ENCODE results near the gene MTHFD1L. TPM values are rescaled to one million over a fixed set of nuclear protein-coding genes. Genes with fewer than 3 reads are reported as not detected.

MTHFD1L gene
- total and polyA plus RNA-seq, 2 of the 8 experiments (the other 6 are each of a cell fraction or from before 2014, with no cell fraction given): 29.2 to 105 TPM

DNA sequence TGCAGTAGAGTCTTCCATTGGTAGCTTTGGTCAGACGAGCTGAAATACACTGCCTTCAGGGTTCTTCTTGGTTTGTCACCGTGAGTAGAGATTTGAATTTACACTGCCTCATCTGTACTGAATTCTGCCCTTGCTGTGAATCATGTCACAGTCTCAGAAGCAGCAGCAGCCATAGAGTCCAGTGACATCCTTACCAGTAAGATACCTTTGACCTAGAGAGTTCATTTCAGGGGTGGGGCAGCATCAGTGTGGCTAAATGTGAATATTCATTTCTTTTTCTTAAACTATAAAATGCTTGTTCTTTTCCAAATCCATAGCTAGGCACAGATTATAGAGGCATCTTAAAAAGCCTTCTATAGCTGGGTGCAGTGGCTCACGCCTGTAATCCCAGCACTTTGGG lies 223.5 kb downstream of the MTHFD1L start:
- no peak overlapping the region for H2BK20ac ChIP-seq (ENCODE audit: low read length)
- no peak overlapping the region for H2BK15ac ChIP-seq (ENCODE audit: low read length)
- H3K9ac ChIP-seq (replicated peaks in 1 of 4; ENCODE audit: extremely low read depth in 1 of 4, low read depth in 3 of 4, low read length in 3 of 4): no peak overlapping the region
- no peak for TF ChIP-seq JUND (IDR thresholded peaks at IDR 0.05; ENCODE audit: low read length)
- no peak for TF ChIP-seq CBX8 (IDR thresholded peaks at IDR 0.05; ENCODE audit: borderline replicate concordance, low read depth, low read length)
- TF ChIP-seq CHD1 (IDR thresholded peaks at IDR 0.05; ENCODE audit: low read depth, low read length): no peak
- no peak for TF ChIP-seq TBP (IDR thresholded peaks at IDR 0.05; ENCODE audit: low read depth, low read length)
- no peak for TF ChIP-seq SIX5 (IDR thresholded peaks at IDR 0.05; ENCODE audit: low read depth, low read length)
- TF ChIP-seq TCF12 (IDR thresholded peaks at IDR 0.05; ENCODE audit: low read depth, low read length): no peak
- no peak for TF ChIP-seq PHF8 (conservative IDR thresholded peaks at IDR 0.05; ENCODE audit: low read depth, low read length)
- no peak for TF ChIP-seq JUN (IDR thresholded peaks at IDR 0.05; ENCODE audit: low read depth, low read length)
- TF ChIP-seq, protein P1, sequence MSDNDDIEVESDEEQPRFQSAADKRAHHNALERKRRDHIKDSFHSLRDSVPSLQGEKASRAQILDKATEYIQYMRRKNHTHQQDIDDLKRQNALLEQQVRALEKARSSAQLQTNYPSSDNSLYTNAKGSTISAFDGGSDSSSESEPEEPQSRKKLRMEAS (IDR thresholded peaks at IDR 0.05): no peak
- no peak for TF ChIP-seq TEAD4 (IDR thresholded peaks at IDR 0.05; ENCODE audit: low read depth, low read length)
- no peak for TF ChIP-seq TAF7 (optimal IDR thresholded peaks at IDR 0.05; ENCODE audit: borderline replicate concordance, low read depth, low read length)
- TF ChIP-seq, protein P2, sequence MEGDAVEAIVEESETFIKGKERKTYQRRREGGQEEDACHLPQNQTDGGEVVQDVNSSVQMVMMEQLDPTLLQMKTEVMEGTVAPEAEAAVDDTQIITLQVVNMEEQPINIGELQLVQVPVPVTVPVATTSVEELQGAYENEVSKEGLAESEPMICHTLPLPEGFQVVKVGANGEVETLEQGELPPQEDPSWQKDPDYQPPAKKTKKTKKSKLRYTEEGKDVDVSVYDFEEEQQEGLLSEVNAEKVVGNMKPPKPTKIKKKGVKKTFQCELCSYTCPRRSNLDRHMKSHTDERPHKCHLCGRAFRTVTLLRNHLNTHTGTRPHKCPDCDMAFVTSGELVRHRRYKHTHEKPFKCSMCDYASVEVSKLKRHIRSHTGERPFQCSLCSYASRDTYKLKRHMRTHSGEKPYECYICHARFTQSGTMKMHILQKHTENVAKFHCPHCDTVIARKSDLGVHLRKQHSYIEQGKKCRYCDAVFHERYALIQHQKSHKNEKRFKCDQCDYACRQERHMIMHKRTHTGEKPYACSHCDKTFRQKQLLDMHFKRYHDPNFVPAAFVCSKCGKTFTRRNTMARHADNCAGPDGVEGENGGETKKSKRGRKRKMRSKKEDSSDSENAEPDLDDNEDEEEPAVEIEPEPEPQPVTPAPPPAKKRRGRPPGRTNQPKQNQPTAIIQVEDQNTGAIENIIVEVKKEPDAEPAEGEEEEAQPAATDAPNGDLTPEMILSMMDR (IDR thresholded peaks at IDR 0.05; ENCODE audit: control extremely low read depth in 1 of 3, insufficient read depth in 1 of 3, low read depth in 1 of 3, low read length in 3 of 3): no peak

More for the DNA sequence above, 223.5 kb downstream of the MTHFD1L start:
- 83% methylated on average over 3 of the region's 3 CpGs; no CpG with 5 or more reads in 1 of the 2 experiments for WGBS, 2 experiments (ENCODE audit: extremely low coverage in 1 of 2, insufficient coverage in 1 of 2, insufficient read length in 1 of 2, insufficient replicate concordance in 2 of 2, low coverage in 1 of 2, low lambda C conversion rate in 2 of 2, missing lambda C conversion rate in 1 of 2)
- H3K27ac ChIP-seq (ENCODE audit: low read depth, low read length): no peak overlapping the region
- no peak overlapping the region for H3K4me2 ChIP-seq (ENCODE audit: insufficient read depth in 1 of 2, low read depth in 2 of 2, low read length in 2 of 2)
- H3K4me1 ChIP-seq (replicated peaks in 1 of 4; ENCODE audit: control insufficient read depth in 3 of 4, insufficient read depth in 4 of 4, low read length in 3 of 4): peaks cover 6 to 13% (median 9%) of the 10 kb centered on the region in 4 experiments
- H2AK5ac ChIP-seq (ENCODE audit: low read depth, low read length): no peak overlapping the region; the same call in 1 of the 2 replicates
- CTCF ChIA-PET (ENCODE audit: partially characterized antibody): interaction anchor here (1.3 kb wide), 2 partner anchors 12 to 235 kb away, joined by 3 to 4 read pairs; no protein-coding TSS in a partner anchor
- no peak overlapping the region for H2BK5ac ChIP-seq (ENCODE audit: low read depth, low read length)
- no peak overlapping the region for H3K23ac ChIP-seq (ENCODE audit: insufficient read length)
- H3K18ac ChIP-seq (ENCODE audit: extremely low read depth, low read length): no peak overlapping the region
- POLR2A ChIA-PET (ENCODE audit: partially characterized antibody): interaction anchor here (0.8 kb wide), 1 partner anchor 10 kb away, joined by 3 read pairs; no protein-coding TSS in a partner anchor
- FAIRE-seq: no peak
- H3K14ac ChIP-seq (ENCODE audit: insufficient read length): no peak overlapping the region
- no peak overlapping the region for H3K4ac ChIP-seq (replicated peaks; ENCODE audit: insufficient read length, low read depth, low read length)
- no peak overlapping the region for H3K4me3 ChIP-seq (ENCODE audit: extremely low read depth in 1 of 4, insufficient read depth in 2 of 4, low read depth in 3 of 4, low read length in 4 of 4)
- no peak overlapping the region for H2BK12ac ChIP-seq (ENCODE audit: low read depth, low read length)
- H4K8ac ChIP-seq (ENCODE audit: extremely low read depth, insufficient read depth, low read length): no peak overlapping the region
- H3K79me1 ChIP-seq (ENCODE audit: low read depth, low read length): no peaks in the 10 kb centered on the region
- H2AFZ ChIP-seq (ENCODE audit: low read length): no peak overlapping the region
- no peak overlapping the region for H4K91ac ChIP-seq (replicated peaks; ENCODE audit: insufficient read length, low read length)
- H2BK120ac ChIP-seq (replicated peaks; ENCODE audit: low read depth, low read length): no peak overlapping the region
- no peaks in the 10 kb centered on the region for H3K23me2 ChIP-seq (ENCODE audit: low read depth, low read length)
- no peaks in the 10 kb centered on the region for H3K79me2 ChIP-seq (ENCODE audit: control insufficient read depth in 1 of 2, insufficient read depth in 2 of 2, low read length in 2 of 2)
- H4K5ac ChIP-seq (ENCODE audit: insufficient read length, low read depth, low read length): no peak overlapping the region
- no peaks in the 10 kb centered on the region for H3K27me3 ChIP-seq (replicated peaks in 1 of 4; ENCODE audit: control insufficient read depth in 3 of 4, extremely low read depth in 1 of 4, insufficient read depth in 3 of 4, low read length in 3 of 4)
- H3K56ac ChIP-seq (replicated peaks; ENCODE audit: insufficient read length, low read depth, low read length): no peak overlapping the region
- no peaks in the 10 kb centered on the region for H4K20me1 ChIP-seq (replicated peaks in 1 of 2; ENCODE audit: control insufficient read depth in 1 of 2, insufficient read depth in 2 of 2, low read length in 2 of 2)
- no peak for DNase-seq (ENCODE audit: low read depth in 1 of 2, low spot score in 2 of 2)
- peaks cover 3 to 15% (median 5%) of the 10 kb centered on the region in 4 experiments; a peak in 7 of 8 replicates for H3K36me3 ChIP-seq (ENCODE audit: control insufficient read depth in 2 of 4, insufficient read depth in 4 of 4, low read length in 3 of 4)
- H3K9me3 ChIP-seq (ENCODE audit: insufficient read depth in 2 of 2, low read depth in 1 of 2, low read length in 1 of 2): no peaks in the 10 kb centered on the region

All from H1 (cell line).